A673 (cell line): Measurements from ENCODE around the gene RFTN1.

Experiments
- CTCF ChIP-seq: fragments of 300-800, 200-600 bp; sonication (generic); conservative IDR thresholded peaks from 2 replicates; pipeline ENCODE4 v1.5.1; 2017; ENCODE audit warnings: low read depth, mild to moderate bottlenecking, antibody characterized with exemption, low read length, moderate library complexity, mixed read lengths
- EZH2 ChIP-seq: fragments of 200-600 bp; sonication (generic); IDR thresholded peaks from 2 replicates; pipeline ENCODE4 v1.6.1; 2017; ENCODE audit warnings: borderline replicate concordance, low read depth, mild to moderate bottlenecking, mixed read lengths, antibody characterized with exemption, low read length; ENCODE audit not compliant: poor library complexity, severe bottlenecking

- no peak for TF ChIP-seq CTCF
- no peak for TF ChIP-seq EZH2
These were observed 41.6 kb downstream of the RFTN1 start for GRCh38 chr3:16471897-16472296.
